Thoracic aorta (tissue), 2 donors: ENCODE data around the gene YWHAE. TPM values are rescaled to one million over a fixed set of nuclear protein-coding genes. Genes with fewer than 3 reads are reported as not detected.
"Not testable (repeated sequence)": the region's sequence is repeated elsewhere in the genome, so short reads cannot be mapped to it uniquely, and the experiment has no call there.

Source experiments
- ATAC-seq: fragments of 150-250 bp; one replicate; pipeline ENCODE4 v1.8.0; 2017; ENCODE audit warnings: low read depth; ENCODE audit not compliant: insufficient number of reproducible peaks, low FRiP score
- DNase-seq: peaks from one replicate; pipeline ENCODE4 v3.0.0-alpha.2; 2020; ENCODE audit warnings: low spot score
- H3K27ac ChIP-seq, 2 donors: fragments of 200-600 bp; sonication (generic); 1 replicate in 1 of 2; 2 replicates in 1 of 2; pipeline ENCODE4 v1.5.1; 2016; ENCODE audit warnings: mild to moderate bottlenecking in 2 of 2, moderate library complexity in 2 of 2
- H3K27me3 ChIP-seq: fragments of 200-600 bp; sonication (generic); replicated peaks from 2 replicates; pipeline ENCODE4 v1.6.0; 2016; ENCODE audit warnings: mild to moderate bottlenecking; ENCODE audit not compliant: insufficient read depth
- H3K36me3 ChIP-seq: fragments of 200-600 bp; sonication (generic); one replicate; pipeline ENCODE4 v1.5.1; 2016
- H3K4me1 ChIP-seq, 2 donors: fragments of 200-600 bp; sonication (generic); 1 replicate in 1 of 2; 2 replicates in 1 of 2; pipeline versions ENCODE4 v1.5.1 to v1.6.0; 2016; ENCODE audit warnings: low read depth in 2 of 2, mild to moderate bottlenecking in 1 of 2; ENCODE audit not compliant: control insufficient read depth in 1 of 2
- H3K4me3 ChIP-seq: fragments of 200-600 bp; sonication (generic); 2 replicates; pipeline ENCODE4 v1.5.1; 2016; ENCODE audit warnings: mild to moderate bottlenecking
- H3K9me3 ChIP-seq: fragments of 200-600 bp; sonication (generic); 2 replicates; pipeline ENCODE4 v1.5.1; 2016
- CTCF ChIP-seq: fragments of 200-600 bp; sonication (generic); IDR thresholded peaks from one replicate; pipeline ENCODE4 v1.5.1; 2019; ENCODE audit warnings: antibody characterized with exemption
- total RNA-seq, 2 donors: library from RNA; depleted of rRNA; stranded (reverse); fragments of >200 nt; gene quantifications; one replicate each; pipeline versions ENCODE4 v1.1.0 to v1.2.3, GENCODE V29; 2016

The YWHAE gene
- total RNA-seq, 2 donors from 2014 or later = 178 to 593 TPM

DNA sequence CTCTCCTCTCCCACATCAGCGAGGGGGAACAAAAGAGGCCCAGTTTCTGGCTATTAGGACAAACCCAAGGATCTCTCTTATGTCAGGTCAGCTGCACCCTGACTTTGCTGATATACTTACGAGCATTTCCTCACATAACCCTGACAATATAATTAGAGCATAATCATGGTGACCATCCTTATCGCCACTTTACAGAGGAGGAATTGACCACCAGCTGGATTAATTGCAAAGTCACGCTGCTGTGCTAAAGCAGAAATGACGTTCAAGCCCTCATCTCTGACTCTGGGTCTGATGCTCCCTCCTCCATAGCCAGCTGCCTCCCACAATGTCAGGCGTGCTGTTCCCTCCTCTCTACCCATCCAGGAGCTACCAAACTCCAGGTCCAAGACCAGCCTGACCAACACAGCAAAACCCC, 78.0 kb downstream of the YWHAE start:
- no peak for TF ChIP-seq CTCF
- H3K4me3 ChIP-seq = no peak overlapping the region
- H3K9me3 ChIP-seq = no peaks in the 10 kb centered on the region
- H3K27me3 ChIP-seq = no peaks in the 10 kb centered on the region
- DNase-seq = no peak
- ATAC-seq = no peak
- peaks cover 13 to 22% of the 10 kb centered on the region in 2 donors for H3K4me1 ChIP-seq
- H3K36me3 ChIP-seq = no peaks in the 10 kb centered on the region
- no peak overlapping the region for H3K27ac ChIP-seq

GRCh38 chr17:1315891-1316403, 84.1 kb downstream of the YWHAE start:
- peak; percentile 64 for ATAC-seq
- TF ChIP-seq CTCF = no peak
- no peaks in the 10 kb centered on the region for H3K27me3 ChIP-seq
- peak overlapping the region; percentile 29 for H3K4me3 ChIP-seq
- H3K9me3 ChIP-seq = no peaks in the 10 kb centered on the region
- peaks cover 33 to 49% of the 10 kb centered on the region in 2 donors for H3K4me1 ChIP-seq
- peak overlapping the region; percentile 79 to 88 for H3K27ac ChIP-seq
- no peaks in the 10 kb centered on the region for H3K36me3 ChIP-seq
- peak; percentile 40 for DNase-seq

DNA sequence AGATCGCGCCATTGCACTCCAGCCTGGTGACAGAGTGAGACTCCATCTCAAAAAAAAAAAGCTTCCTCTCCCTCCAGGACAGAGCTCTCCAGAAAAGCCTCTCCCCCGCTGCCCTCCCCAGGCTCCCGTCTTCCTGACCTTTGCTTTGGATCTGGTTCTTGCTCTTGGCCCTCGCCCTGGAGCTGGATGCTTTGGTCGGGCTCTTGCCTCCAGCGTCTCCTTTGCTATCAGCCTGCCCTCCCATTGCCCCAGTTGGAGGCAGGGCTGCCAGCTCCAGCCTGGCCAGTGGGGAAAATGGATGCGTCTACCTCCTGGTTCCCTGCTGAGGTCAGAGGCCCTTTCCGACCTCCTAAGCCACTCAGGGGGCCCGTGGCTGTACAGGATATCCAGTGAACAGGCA, 84.6 kb downstream of the YWHAE start:
- Histone ChIP-seq H3K4me1 (peaks cover 33 to 49% of the 10 kb centered on the region in 2 donors), H3K27ac (peak overlapping the region; percentile 79 to 88), H3K27me3 (no peaks in the 10 kb centered on the region), H3K36me3 (no peaks in the 10 kb centered on the region), H3K4me3 (peak overlapping the region; percentile 29), H3K9me3 (no peaks in the 10 kb centered on the region)
- ATAC-seq (no peak), DNase-seq (no peak)
- no peak for TF ChIP-seq CTCF

DNA sequence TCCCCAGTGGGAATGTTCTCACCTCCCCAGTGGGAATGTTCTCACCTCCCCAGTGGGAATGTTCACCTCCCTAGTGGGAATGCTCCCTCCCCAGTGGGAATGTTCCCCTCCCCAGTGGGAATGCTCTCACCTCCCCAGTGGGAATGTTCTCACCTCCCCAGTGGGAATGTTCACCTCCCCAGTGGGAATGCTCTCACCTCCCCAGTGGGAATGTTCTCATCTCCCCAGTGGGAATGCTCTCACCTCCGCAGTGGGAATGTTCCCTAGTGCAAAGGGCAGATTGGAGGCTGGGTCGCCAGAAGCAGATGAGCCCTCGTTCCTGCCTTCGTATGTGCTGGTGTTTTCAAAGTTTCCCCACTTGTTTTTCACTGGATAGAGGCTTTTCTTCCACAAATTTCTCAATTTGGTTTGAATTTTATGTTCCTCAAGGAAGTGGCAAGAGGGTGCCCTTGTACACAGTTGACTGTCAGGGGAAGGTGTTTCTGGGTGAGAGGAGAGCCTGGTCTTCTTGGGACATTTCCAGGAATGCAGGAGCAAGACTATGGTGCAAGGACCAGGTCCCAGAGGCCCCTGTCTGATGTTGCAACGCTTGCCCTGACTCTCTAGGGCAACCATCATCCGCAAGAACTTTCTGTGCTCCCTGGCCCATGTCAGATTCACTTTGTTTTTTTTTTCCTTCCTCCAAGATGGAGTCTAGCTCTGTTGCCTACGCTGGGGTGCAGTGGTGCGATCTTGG, 86.6 kb downstream of the YWHAE start:
- DNase-seq (no peak), ATAC-seq (no peak)
- Histone ChIP-seq H3K4me3 (no peak overlapping the region), H3K27me3 (no peaks in the 10 kb centered on the region), H3K9me3 (no peaks in the 10 kb centered on the region), H3K4me1 (peaks cover 28 to 41% of the 10 kb centered on the region in 2 donors), H3K27ac (no peak overlapping the region), H3K36me3 (no peaks in the 10 kb centered on the region)
- no peak for TF ChIP-seq CTCF

DNA sequence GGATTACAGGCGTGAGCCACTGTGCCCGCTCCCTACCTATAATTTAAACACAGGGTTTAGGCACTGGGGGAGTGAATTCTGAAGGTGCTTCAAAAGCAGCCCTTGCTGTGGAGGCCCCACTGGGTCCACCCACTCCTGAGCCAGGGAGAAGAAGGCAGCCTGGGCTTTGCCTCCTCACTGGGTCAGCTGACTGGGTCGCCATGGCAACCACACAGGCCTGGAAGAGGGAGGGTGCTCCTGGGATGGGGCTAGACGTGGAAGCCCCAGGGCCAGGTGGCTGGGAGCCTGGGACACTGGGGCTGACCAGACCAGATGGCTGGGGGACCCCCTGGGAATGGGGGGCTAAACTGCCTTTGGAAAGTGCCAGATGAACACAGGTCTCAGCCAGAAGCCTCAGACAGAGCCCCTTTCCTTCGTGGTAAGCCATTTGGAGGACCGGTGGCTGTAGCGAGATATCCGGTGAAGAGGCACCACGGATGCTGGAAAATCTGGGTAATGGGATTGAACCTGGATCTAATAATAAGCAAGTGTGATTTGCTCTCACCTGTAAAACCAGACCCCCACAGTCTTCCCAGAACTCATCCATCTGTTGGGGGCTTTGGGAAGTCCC, 87.7 kb downstream of the YWHAE start:
- ATAC-seq = no peak

DNA sequence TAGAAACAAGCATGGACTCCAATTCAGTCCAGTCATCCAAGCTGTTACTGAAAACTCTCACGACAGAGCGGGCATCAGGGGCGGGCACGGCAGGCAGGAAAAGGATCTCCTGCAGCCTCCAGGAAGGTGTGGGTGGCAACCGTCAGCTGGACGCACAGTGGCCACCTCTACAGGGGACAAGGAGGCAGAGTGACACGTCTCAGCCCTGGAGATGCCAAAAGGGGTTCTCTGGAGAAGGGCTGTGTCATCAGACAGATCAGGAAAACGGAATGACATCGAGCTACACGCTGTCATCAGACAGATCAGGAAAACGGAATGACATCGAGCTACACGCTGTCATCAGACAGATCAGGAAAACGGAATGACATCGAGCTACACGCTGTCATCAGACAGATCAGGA, 92.2 kb downstream of the YWHAE start:
- H3K36me3 ChIP-seq, H3K27ac ChIP-seq, ATAC-seq, H3K9me3 ChIP-seq, DNase-seq, H3K27me3 ChIP-seq, H3K4me3 ChIP-seq: not testable (repeated sequence)
- peaks cover 10 to 17% of the 10 kb centered on the region in 2 donors for H3K4me1 ChIP-seq

More for the DNA sequence above, 87.7 kb downstream of the YWHAE start:
- H3K36me3 ChIP-seq = no peaks in the 10 kb centered on the region
- peaks cover 23 to 30% of the 10 kb centered on the region in 2 donors for H3K4me1 ChIP-seq
- no peak for TF ChIP-seq CTCF
- H3K4me3 ChIP-seq = no peak overlapping the region
- DNase-seq = no peak
- no peaks in the 10 kb centered on the region for H3K27me3 ChIP-seq
- no peaks in the 10 kb centered on the region for H3K9me3 ChIP-seq
- no peak overlapping the region for H3K27ac ChIP-seq
